ENCODE results near the gene MYO7B.

MYO7B gene

GRCh38 chr2:127605691-127606263 is 70.3 kb downstream of the MYO7B start:
- TF ChIP-seq ZNF274 (IDR thresholded peaks at IDR 0.05; ENCODE audit: low read depth, low read length): no peak

DNA sequence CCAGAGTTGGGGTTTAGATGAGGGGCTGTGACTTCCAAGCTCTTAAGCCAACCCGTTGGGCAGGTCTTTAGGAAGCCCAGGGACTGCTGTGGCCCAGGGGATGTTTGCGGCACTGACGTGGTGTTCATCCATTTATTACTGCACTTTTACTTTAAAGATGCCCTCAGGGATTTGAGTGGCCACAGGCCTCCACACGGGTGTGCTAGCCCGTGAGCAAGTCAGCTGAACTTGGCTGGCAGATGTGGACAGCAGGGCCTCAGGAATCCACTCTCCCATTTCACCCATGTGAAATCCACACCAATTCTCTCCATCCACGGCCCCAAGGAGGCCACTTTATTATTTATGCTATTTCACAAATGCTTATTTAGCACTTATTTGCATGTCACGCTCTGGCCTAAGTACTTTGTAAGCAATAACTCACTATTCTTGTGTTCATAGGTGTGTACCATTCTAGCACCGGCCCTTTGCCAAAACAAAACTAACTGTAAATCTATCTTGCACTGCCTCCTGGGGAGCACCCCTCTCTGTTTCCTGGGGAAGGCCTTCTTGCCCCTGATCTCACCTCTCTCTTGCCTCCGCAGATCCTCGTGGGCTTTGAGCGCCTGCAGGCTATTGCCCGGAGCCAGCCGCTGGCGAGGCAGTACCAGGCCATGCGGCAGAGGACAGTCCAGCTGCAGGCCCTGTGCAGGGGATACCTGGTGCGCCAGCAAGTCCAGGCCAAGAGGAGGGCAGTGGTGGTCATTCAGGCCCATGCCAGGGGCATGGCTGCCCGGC is 71.3 kb downstream of the MYO7B start:
- no peak overlapping the region for H3K4me3 ChIP-seq (ENCODE audit: low read length)

More at GRCh38 chr2:127605691-127606263, 70.3 kb downstream of the MYO7B start:
- no peak overlapping the region for H3K4me3 ChIP-seq (ENCODE audit: low read length)

GRCh38 chr2:127607399-127607908 is 72.0 kb downstream of the MYO7B start:
- TF ChIP-seq ZNF274 (IDR thresholded peaks at IDR 0.05; ENCODE audit: low read depth, low read length): no peak
- H3K4me3 ChIP-seq (ENCODE audit: low read length): no peak overlapping the region

More for the DNA sequence above, 71.3 kb downstream of the MYO7B start:
- TF ChIP-seq ZNF274 (IDR thresholded peaks at IDR 0.05; ENCODE audit: low read depth, low read length): no peak

DNA sequence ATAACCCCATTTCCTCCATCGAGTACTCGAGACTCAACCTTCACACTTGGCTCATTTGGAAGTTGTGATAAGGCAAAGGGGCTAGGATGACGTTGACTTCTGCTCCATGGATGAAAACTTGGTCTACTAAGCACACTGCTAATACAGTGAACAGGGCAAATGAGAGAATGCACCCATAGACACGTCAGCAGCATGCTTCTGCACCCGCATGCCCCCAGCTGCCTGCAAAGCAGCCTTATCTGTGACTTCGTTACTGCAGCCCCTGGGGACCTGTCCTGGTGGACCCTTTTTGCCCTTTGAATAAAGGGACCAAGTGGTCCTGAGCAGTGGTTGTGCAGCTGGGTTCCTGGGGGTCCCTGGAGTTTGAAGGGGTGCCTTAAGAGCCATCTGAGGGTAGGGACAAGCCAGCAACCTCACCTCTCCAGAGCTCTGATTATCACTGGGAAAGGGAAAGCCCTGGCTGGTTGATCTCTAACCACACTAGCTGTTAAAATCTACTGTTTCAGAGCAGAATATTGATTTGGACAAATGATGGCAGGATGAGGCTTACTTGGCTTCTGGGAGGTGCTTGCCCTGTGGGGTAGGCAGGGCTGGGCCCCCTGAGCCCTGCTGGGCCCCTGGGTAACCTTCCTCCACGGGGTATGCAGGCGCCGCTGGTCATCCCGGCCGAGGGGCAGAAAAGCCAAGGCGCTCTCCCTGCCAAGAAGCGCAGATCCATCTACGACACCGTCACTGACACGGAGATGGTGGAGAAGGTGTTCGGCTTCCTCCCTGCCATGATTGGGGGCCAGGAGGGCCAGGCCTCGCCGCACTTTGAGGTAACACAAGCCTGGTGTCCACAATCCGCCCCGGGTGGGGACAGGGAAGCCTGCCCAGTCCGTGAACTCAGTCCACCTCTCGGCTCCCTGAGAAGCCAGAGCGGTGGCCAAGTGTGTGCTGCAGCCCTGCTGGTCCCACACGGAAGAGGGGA is 72.9 kb downstream of the MYO7B start:
- H3K4me3 ChIP-seq (ENCODE audit: low read length): no peak overlapping the region
- TF ChIP-seq ZNF274 (IDR thresholded peaks at IDR 0.05; ENCODE audit: low read depth, low read length): no peak

GRCh38 chr2:127609031-127609751 is 73.7 kb downstream of the MYO7B start:
- TF ChIP-seq ZNF274 (IDR thresholded peaks at IDR 0.05; ENCODE audit: low read depth, low read length): no peak
- H3K4me3 ChIP-seq (ENCODE audit: low read length): no peak overlapping the region

GRCh38 chr2:127609818-127610217 is 74.3 kb downstream of the MYO7B start:
- no peak overlapping the region for H3K4me3 ChIP-seq (ENCODE audit: low read length)
- no peak for TF ChIP-seq ZNF274 (IDR thresholded peaks at IDR 0.05; ENCODE audit: low read depth, low read length)

GRCh38 chr2:127610561-127610960 is 75.1 kb downstream of the MYO7B start:
- TF ChIP-seq ZNF274 (IDR thresholded peaks at IDR 0.05; ENCODE audit: low read depth, low read length): no peak

DNA sequence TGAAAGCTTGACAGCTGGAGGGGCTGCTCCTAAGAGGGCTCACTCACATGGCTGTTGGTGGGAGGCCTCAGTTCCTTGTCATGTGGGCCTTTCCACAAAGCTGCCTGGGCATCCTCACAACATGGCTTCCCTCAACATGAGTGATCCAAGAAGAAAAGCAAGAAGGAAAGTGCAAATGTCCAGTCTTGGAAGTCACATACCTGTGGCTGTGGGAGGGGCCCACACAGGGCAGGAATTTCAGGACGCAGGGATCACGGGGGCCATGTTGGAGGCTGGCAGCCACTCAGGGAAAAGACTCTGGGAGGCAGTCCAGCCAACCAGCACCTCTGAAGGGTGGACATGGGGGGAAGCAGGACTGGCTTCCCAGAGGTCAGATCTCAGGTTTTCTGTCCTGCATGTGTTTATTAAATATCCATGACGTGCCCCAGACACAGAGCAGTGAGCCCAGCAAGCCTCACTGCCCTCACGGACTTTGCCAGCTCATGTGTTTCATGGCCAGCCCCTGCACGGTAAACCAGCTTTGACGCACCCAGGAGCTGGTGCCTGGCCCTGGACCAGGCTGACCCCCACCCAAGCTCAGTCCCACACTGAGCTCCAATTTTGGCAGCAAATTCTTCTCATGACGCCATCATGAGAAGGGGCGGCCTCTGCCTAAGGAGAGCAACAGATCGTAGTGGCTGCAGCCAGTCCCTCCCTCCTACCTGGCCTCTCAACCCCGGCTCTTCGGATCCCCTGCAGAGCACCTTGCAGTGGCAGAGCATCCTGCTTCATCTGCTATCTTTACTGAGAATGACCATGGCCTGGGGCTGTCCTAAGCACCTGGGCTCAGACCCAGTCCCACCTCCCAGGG is 75.8 kb downstream of the MYO7B start:
- no peak for TF ChIP-seq ZNF274 (IDR thresholded peaks at IDR 0.05; ENCODE audit: low read depth, low read length)

More at GRCh38 chr2:127610561-127610960, 75.1 kb downstream of the MYO7B start:
- H3K4me3 ChIP-seq (ENCODE audit: low read length): no peak overlapping the region

GRCh38 chr2:127612111-127612822 is 76.8 kb downstream of the MYO7B start:
- H3K4me3 ChIP-seq (ENCODE audit: low read length): no peak overlapping the region
- no peak for TF ChIP-seq ZNF274 (IDR thresholded peaks at IDR 0.05; ENCODE audit: low read depth, low read length)

More for the DNA sequence above, 75.8 kb downstream of the MYO7B start:
- H3K4me3 ChIP-seq (ENCODE audit: low read length): no peak overlapping the region

GRCh38 chr2:127614246-127614645 is 78.8 kb downstream of the MYO7B start:
- no peak overlapping the region for H3K4me3 ChIP-seq (ENCODE audit: low read length)
- no peak for TF ChIP-seq ZNF274 (IDR thresholded peaks at IDR 0.05; ENCODE audit: low read depth, low read length)

- TF ChIP-seq ZNF274 (IDR thresholded peaks at IDR 0.05; ENCODE audit: low read depth, low read length): no peak
- no peak overlapping the region for H3K4me3 ChIP-seq (ENCODE audit: low read length)
These were observed 79.2 kb downstream of the MYO7B start for GRCh38 chr2:127614731-127615130.
